SK-N-SH (cell line): ENCODE results near the gene TP53TG3D. TPM values are rescaled to one million over a fixed set of nuclear protein-coding genes. Genes with fewer than 3 reads are reported as not detected.

Experiments
- polyA plus RNA-seq, 3 experiments: library from polyadenylated mRNA; depleted of rRNA; stranded (reverse); fragments of >200 nt; gene quantifications; 2 replicates each; pipeline ENCODE4 v1.2.3, GENCODE V29; 2012
- small RNA-seq, 7 experiments: library from RNA; depleted of rRNA; stranded (forward); fragments of <200 nt; gene quantifications; one replicate each; pipeline ENCODE3, GENCODE V24; 2012

TP53TG3D gene
- polyA plus RNA-seq, 1 of the 3 experiments (the other 2 are of a cell fraction), result 2.5 TPM

Small RNA genes lying within 50 kb of the gene (small RNA-seq; reads per million reads assigned to genes)
- gene AC133485.1, result 0 reads per million in 7 experiments
- 0 reads per million in 7 experiments for gene AC140878.1
